Lower leg skin (tissue), 4 donors: ENCODE data around the gene PITPNB. TPM values are rescaled to one million over a fixed set of nuclear protein-coding genes. Genes with fewer than 3 reads are reported as not detected.

ENCODE experiments used
- DNase-seq, 2 donors: peaks; one replicate each; pipeline ENCODE4 v3.0.0-alpha.2; 2019; ENCODE audit warnings: low spot score in 2 of 2
- H3K4me3 ChIP-seq: fragments of 200-600 bp; sonication (generic); 2 replicates; pipeline ENCODE4 v1.5.1; 2017; ENCODE audit warnings: mild to moderate bottlenecking, low read depth; ENCODE audit not compliant: poor library complexity, severe bottlenecking
- CTCF ChIP-seq, 3 donors: fragments of 450-650 bp; IDR thresholded peaks; one replicate each; pipeline ENCODE4 v1.5.1; 2016; ENCODE audit warnings: antibody characterized with exemption in 3 of 3, mild to moderate bottlenecking in 3 of 3, moderate library complexity in 2 of 3
- POLR2A ChIP-seq, 2 donors: fragments of 450-650 bp; IDR thresholded peaks; one replicate each; pipeline ENCODE4 v1.6.1; 2016 to 2017; ENCODE audit warnings: antibody characterized with exemption in 2 of 2, mild to moderate bottlenecking in 1 of 2, moderate library complexity in 1 of 2
- WGBS, 2 donors: methylation state at CpG; one replicate each; pipeline ENCODE4 v1.1.5; 2018; 5-methylcytosine and 5-hydroxymethylcytosine counted together
- intact Hi-C: fragments of 100-400 bp; cut with DNase I; formaldehyde crosslinking; loops from one replicate; pipeline ENCODE4 v1.15.0; 2023; ENCODE audit warnings: low total_unique reads
- total RNA-seq, 4 donors: library from RNA; depleted of rRNA; stranded (reverse); fragments of >200 nt; gene quantifications; one replicate each; pipeline ENCODE4 v1.1.0, GENCODE V29; 2016

PITPNB gene
- total RNA-seq, 4 donors from 2014 or later: 22.1 to 36.5 (median 29.7) TPM

GRCh38 chr22:27867085-27867952, 51.7 kb downstream of the PITPNB start:
- TF ChIP-seq POLR2A (IDR thresholded peaks at IDR 0.05): no peak
- TF ChIP-seq CTCF (IDR thresholded peaks at IDR 0.05): no peak
- DNase-seq: no peak
- WGBS, 2 donors: 35 to 36% methylated on average over 4 of the region's 4 CpGs
- intact Hi-C loops: no loop called here
- no peak overlapping the region for H3K4me3 ChIP-seq

GRCh38 chr22:27866135-27867084, 52.6 kb downstream of the PITPNB start:
- H3K4me3 ChIP-seq: no peak overlapping the region
- peak in 1 of 2 donors; percentile 67 for DNase-seq
- TF ChIP-seq POLR2A (IDR thresholded peaks at IDR 0.05): no peak
- no peak for TF ChIP-seq CTCF (IDR thresholded peaks at IDR 0.05)
- intact Hi-C loops: no loop called here
- WGBS, 2 donors: 51 to 53% methylated on average over 7 of the region's 7 CpGs

GRCh38 chr22:27865496-27865895, 53.6 kb downstream of the PITPNB start:
- no peak overlapping the region for H3K4me3 ChIP-seq
- TF ChIP-seq CTCF (IDR thresholded peaks at IDR 0.05) (no peak), POLR2A (IDR thresholded peaks at IDR 0.05) (no peak)
- DNase-seq: no peak
- 87 to 91% methylated on average over 6 of the region's 6 CpGs for whole genome bisulfite sequencing, 2 donors
- intact Hi-C loops: no loop called here

GRCh38 chr22:27863556-27863955, 55.5 kb downstream of the PITPNB start:
- H3K4me3 ChIP-seq: no peak overlapping the region
- no peak for DNase-seq
- WGBS, 2 donors: 73 to 78% methylated on average over 2 of the region's 2 CpGs
- intact Hi-C loops: no loop called here
- TF ChIP-seq CTCF (IDR thresholded peaks at IDR 0.05) (no peak), POLR2A (IDR thresholded peaks at IDR 0.05) (no peak)

GRCh38 chr22:27863001-27863400, 56.1 kb downstream of the PITPNB start:
- WGBS, 2 donors: 91% methylated on average over 1 of the region's 1 CpG
- TF ChIP-seq CTCF (IDR thresholded peaks at IDR 0.05): no peak
- no peak for TF ChIP-seq POLR2A (IDR thresholded peaks at IDR 0.05)
- no peak for DNase-seq
- no peak overlapping the region for H3K4me3 ChIP-seq
- intact Hi-C loops: no loop called here
